Smooth muscle cell (in vitro differentiated cells): ENCODE results near the gene HJURP. TPM values are rescaled to one million over a fixed set of nuclear protein-coding genes. Genes with fewer than 3 reads are reported as not detected.

ENCODE experiments used
- DNase-seq: peaks from one replicate; lab custom pipeline; 2025; ENCODE audit not compliant: unreplicated experiment; lab: John Stamatoyannopoulos, UW
- H2AFZ ChIP-seq: fragments of 200-600 bp; sonication (generic); 2 replicates; pipeline ENCODE4 v1.6.0; 2016; ENCODE audit warnings: antibody characterized with exemption, low read depth, mild to moderate bottlenecking
- H3F3A ChIP-seq: fragments of 200-600 bp; sonication (generic); 2 replicates; pipeline ENCODE4 v1.6.0; 2017; ENCODE audit warnings: antibody characterized with exemption, low read depth
- H3K27ac ChIP-seq: fragments of 200-600 bp; sonication (generic); 2 replicates; pipeline ENCODE4 v1.5.1; 2016; ENCODE audit warnings: low read depth, mild to moderate bottlenecking
- H3K27me3 ChIP-seq: fragments of 200-600 bp; sonication (generic); 2 replicates; pipeline ENCODE4 v1.6.1; 2016; ENCODE audit warnings: low read depth, mild to moderate bottlenecking
- H3K36me3 ChIP-seq: fragments of 200-600 bp; sonication (generic); 2 replicates; pipeline ENCODE4 v1.5.1; 2016; ENCODE audit warnings: low read depth
- H3K4me1 ChIP-seq: fragments of 200-600 bp; sonication (generic); 2 replicates; pipeline ENCODE4 v1.5.1; 2016; ENCODE audit warnings: low read depth
- H3K4me2 ChIP-seq: fragments of 200-600 bp; sonication (generic); 2 replicates; pipeline ENCODE4 v1.6.0; 2016; ENCODE audit warnings: mild to moderate bottlenecking
- H3K4me3 ChIP-seq: fragments of 200-600 bp; sonication (generic); 2 replicates; pipeline ENCODE4 v1.5.1; 2016; ENCODE audit warnings: mild to moderate bottlenecking
- H3K79me2 ChIP-seq: fragments of 200-600 bp; sonication (generic); 2 replicates; pipeline ENCODE4 v1.6.0; 2016; ENCODE audit warnings: low read depth, mild to moderate bottlenecking
- H3K9ac ChIP-seq: fragments of 200-600 bp; sonication (generic); 2 replicates; pipeline ENCODE4 v1.6.0; 2016; ENCODE audit warnings: low read depth
- H3K9me3 ChIP-seq: fragments of 200-600 bp; sonication (generic); replicated peaks from 2 replicates; pipeline ENCODE4 v1.5.1; 2016; ENCODE audit warnings: low read depth
- H4K20me1 ChIP-seq: fragments of 200-600 bp; sonication (generic); 2 replicates; pipeline ENCODE4 v1.6.0; 2016; ENCODE audit warnings: low read depth
- CTCF ChIP-seq: fragments of 200-600 bp; sonication (generic); IDR thresholded peaks from 2 replicates; pipeline ENCODE4 v1.5.1; 2017; ENCODE audit warnings: borderline replicate concordance, mild to moderate bottlenecking, antibody characterized with exemption; ENCODE audit not compliant: insufficient read depth, poor library complexity, severe bottlenecking
- WGBS: methylation state at CpG from one replicate; pipeline ENCODE4 v1.1.7; 2016; ENCODE audit warnings: low lambda C conversion rate; 5-methylcytosine and 5-hydroxymethylcytosine counted together
- polyA plus RNA-seq: library from polyadenylated mRNA; unstranded; fragments of >200 nt; fragmentation: Nextera tagmentation; extraction: Ambion mirVana; gene quantifications from 2 replicates; pipeline ENCODE4 v1.2.1, GENCODE V29; 2016
- total RNA-seq: library from RNA; depleted of rRNA; stranded (reverse); fragments of >200 nt; gene quantifications from 2 replicates; pipeline ENCODE4 v1.2.3, GENCODE V29; 2014

HJURP gene
- total and polyA plus RNA-seq, 2 experiments from 2014 or later = 7.9 to 19.5 TPM

GRCh38 chr2:233814056-233814835 lies 40.1 kb downstream of the HJURP start:
- DNase-seq = no peak
- Histone ChIP-seq H3K27ac (no peak overlapping the region), H3K4me1 (no peaks in the 10 kb centered on the region), H3K79me2 (no peaks in the 10 kb centered on the region), H3K4me3 (no peak overlapping the region), H3K9me3 (no peaks in the 10 kb centered on the region), H3K27me3 (no peaks in the 10 kb centered on the region), H4K20me1 (no peaks in the 10 kb centered on the region), H3K9ac (no peak overlapping the region), H3K36me3 (no peaks in the 10 kb centered on the region), H3F3A (no peaks in the 10 kb centered on the region), H3K4me2 (no peak overlapping the region), H2AFZ (no peak overlapping the region)
- 90% methylated on average over 2 of the region's 2 CpGs for WGBS
- TF ChIP-seq CTCF = no peak

DNA sequence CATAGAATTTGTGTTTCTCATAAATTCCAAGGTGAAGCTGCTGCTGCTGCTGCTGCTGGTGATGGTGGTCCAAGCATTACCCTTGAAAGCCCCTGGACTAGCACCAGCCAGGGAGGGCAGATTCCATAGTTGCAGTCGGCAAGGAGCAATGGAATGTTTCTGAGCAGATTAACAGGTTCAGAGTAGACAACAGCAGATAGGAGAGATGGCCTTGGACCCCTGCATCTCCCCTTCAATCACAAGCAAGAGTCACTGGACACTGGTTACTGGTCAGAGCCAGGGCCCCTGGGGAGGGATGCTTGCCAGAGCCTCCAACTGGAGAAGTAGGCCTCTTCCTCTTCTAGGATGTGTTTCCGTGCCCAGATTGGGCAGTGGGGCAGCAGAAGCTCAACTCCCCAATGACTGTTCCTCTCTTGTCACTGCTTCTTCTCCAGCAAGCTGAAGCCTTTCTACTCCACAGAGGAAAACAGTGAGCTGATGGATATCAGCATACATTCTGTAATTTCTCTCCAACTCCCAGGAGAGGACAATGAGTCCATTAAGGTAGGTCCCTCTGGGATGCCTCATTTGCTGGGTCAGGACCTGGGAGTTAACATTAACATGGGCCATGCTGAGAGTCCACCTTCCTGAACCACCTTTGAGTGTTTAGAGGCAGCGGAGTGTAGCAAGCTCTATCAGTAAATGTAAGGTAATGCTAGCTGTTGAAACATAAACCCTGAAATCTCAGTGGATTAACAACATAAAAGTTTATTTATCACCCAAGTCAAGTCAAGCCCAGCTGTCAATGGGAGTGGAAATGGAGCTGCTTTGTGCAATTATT lies 40.9 kb downstream of the HJURP start:
- no peak for DNase-seq
- Histone ChIP-seq H3K4me1 (no peaks in the 10 kb centered on the region), H3K9ac (no peak overlapping the region), H3F3A (no peaks in the 10 kb centered on the region), H2AFZ (no peak overlapping the region), H4K20me1 (no peaks in the 10 kb centered on the region), H3K9me3 (no peaks in the 10 kb centered on the region), H3K27ac (no peak overlapping the region), H3K36me3 (no peaks in the 10 kb centered on the region), H3K79me2 (no peaks in the 10 kb centered on the region), H3K27me3 (no peaks in the 10 kb centered on the region), H3K4me2 (no peak overlapping the region), H3K4me3 (no peak overlapping the region)
- WGBS = 87% methylated on average over 3 of the region's 3 CpGs
- TF ChIP-seq CTCF = no peak

- H3K36me3 ChIP-seq = no peaks in the 10 kb centered on the region
- no peak overlapping the region for H3K4me2 ChIP-seq
- H3K9me3 ChIP-seq = no peaks in the 10 kb centered on the region
- no peak overlapping the region for H3K27ac ChIP-seq
- H3K27me3 ChIP-seq = no peaks in the 10 kb centered on the region
- no peaks in the 10 kb centered on the region for H3K4me1 ChIP-seq
- H3K79me2 ChIP-seq = no peaks in the 10 kb centered on the region
- H4K20me1 ChIP-seq = no peaks in the 10 kb centered on the region
- DNase-seq = no peak
- no peaks in the 10 kb centered on the region for H3F3A ChIP-seq
- WGBS = 86% methylated on average over 8 of the region's 8 CpGs
- no peak overlapping the region for H3K9ac ChIP-seq
- no peak overlapping the region for H2AFZ ChIP-seq
- TF ChIP-seq CTCF = no peak
- no peak overlapping the region for H3K4me3 ChIP-seq
Measured at GRCh38 chr2:233811732-233812131, 42.6 kb downstream of the HJURP start.
